Ishikawa (cell line): ENCODE measurements around the gene NIPA2.

Source experiments
- CEBPB ChIP-seq: IDR thresholded peaks from 2 replicates; pipeline ENCODE4 v1.6.1; 2012
- CREB1 ChIP-seq: IDR thresholded peaks from 2 replicates; pipeline ENCODE4 v1.6.1; 2012; ENCODE audit warnings: low read depth
- EGR1 ChIP-seq: IDR thresholded peaks from 2 replicates; pipeline ENCODE4 v1.6.1; 2012
- EP300 ChIP-seq: IDR thresholded peaks from 2 replicates; pipeline ENCODE4 v1.6.1; 2012; ENCODE audit warnings: borderline replicate concordance
- FOXM1 ChIP-seq: IDR thresholded peaks from 2 replicates; pipeline ENCODE4 v1.6.1; 2012; ENCODE audit warnings: low read depth, borderline replicate concordance
- NFIC ChIP-seq: IDR thresholded peaks from 2 replicates; pipeline ENCODE4 v1.6.1; 2012
- RAD21 ChIP-seq: IDR thresholded peaks from 2 replicates; pipeline ENCODE4 v1.6.1; 2012; ENCODE audit warnings: low read depth
- REST ChIP-seq: IDR thresholded peaks from 2 replicates; pipeline ENCODE4 v1.6.1; 2012; ENCODE audit warnings: low read depth, mild to moderate bottlenecking
- TAF1 ChIP-seq: IDR thresholded peaks from 2 replicates; pipeline ENCODE4 v1.6.1; 2012; ENCODE audit warnings: low read depth, mild to moderate bottlenecking
- TCF12 ChIP-seq: IDR thresholded peaks from 2 replicates; pipeline ENCODE4 v1.6.1; 2012; ENCODE audit warnings: low read depth
- TEAD4 ChIP-seq: IDR thresholded peaks from 2 replicates; pipeline ENCODE4 v1.6.1; 2012
- USF1 ChIP-seq: IDR thresholded peaks from 2 replicates; pipeline ENCODE4 v1.6.1; 2012
- YY1 ChIP-seq: IDR thresholded peaks from 2 replicates; pipeline ENCODE4 v1.6.1; 2012; ENCODE audit warnings: low read depth
- ZBTB7A ChIP-seq: IDR thresholded peaks from 2 replicates; pipeline ENCODE4 v1.6.1; 2012; ENCODE audit warnings: low read depth
- TF ChIP-seq, protein P1 (sequence below): IDR thresholded peaks from 2 replicates; pipeline ENCODE4 v1.6.1; 2012

The NIPA2 gene

GRCh38 chr15:22872936-22873701 lies 34.7 kb downstream of the NIPA2 start:
- TF ChIP-seq, protein P1, sequence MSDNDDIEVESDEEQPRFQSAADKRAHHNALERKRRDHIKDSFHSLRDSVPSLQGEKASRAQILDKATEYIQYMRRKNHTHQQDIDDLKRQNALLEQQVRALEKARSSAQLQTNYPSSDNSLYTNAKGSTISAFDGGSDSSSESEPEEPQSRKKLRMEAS = peak; percentile 49; the same call in 1 of the 2 replicates
- TF ChIP-seq REST = no peak
- TF ChIP-seq YY1 = no peak
- TF ChIP-seq CEBPB = no peak
- peak; percentile 53; the same call in 1 of the 2 replicates for TF ChIP-seq TCF12
- 0 out of 2 replicates have a peak, but pooled peaks have one; percentile 14 for TF ChIP-seq CREB1
- TF ChIP-seq EP300 = peak; percentile 43; the same call in 1 of the 2 replicates
- no peak for TF ChIP-seq USF1
- no peak for TF ChIP-seq FOXM1
- TF ChIP-seq TAF1 = no peak
- TF ChIP-seq TEAD4 = peak; percentile 66
- peak; percentile 11; the same call in 1 of the 2 replicates for TF ChIP-seq RAD21
- peak; percentile 59 for TF ChIP-seq NFIC

- TF ChIP-seq TEAD4 (no peak), CREB1 (no peak), RAD21 (no peak)
- TF ChIP-seq, protein P1 = no peak
These were observed 35.4 kb downstream of the NIPA2 start for GRCh38 chr15:22873841-22874240.

DNA sequence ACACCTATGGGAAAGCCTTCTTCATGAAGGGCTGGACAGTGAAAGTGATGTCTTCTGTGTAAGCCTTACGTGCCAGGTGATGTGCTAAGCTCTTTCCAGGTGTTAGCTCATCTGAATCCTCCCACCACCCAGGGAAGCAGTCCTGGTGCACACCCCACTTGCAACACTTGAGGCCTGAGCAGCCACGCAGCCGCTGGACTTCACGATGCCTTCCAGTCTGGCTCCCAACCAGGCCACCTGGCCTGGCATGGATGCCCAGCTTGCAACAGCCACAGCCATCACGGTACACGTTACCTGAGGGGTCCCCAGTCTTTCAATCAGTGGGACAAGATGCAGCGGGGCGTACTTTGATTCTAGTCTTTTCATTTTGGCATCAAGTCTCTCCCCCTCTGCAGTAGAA lies 35.8 kb downstream of the NIPA2 start:
- TF ChIP-seq FOXM1 (no peak), TEAD4 (no peak), TCF12 (no peak), CREB1 (no peak), REST (no peak), TAF1 (no peak), USF1 (no peak), EGR1 (no peak), EP300 (no peak), CEBPB (no peak), NFIC (no peak), RAD21 (no peak), YY1 (no peak), ZBTB7A (no peak)
- TF ChIP-seq, protein P1 = no peak

GRCh38 chr15:22874966-22875365 lies 36.5 kb downstream of the NIPA2 start:
- TF ChIP-seq CREB1 (no peak), TEAD4 (0 out of 2 replicates have a peak, but pooled peaks have one; percentile 2), USF1 (no peak), TCF12 (peak; percentile 29; the same call in 1 of the 2 replicates), TAF1 (no peak), EGR1 (no peak), CEBPB (peak; percentile 43; the same call in 1 of the 2 replicates), RAD21 (no peak), ZBTB7A (no peak), NFIC (no peak)

DNA sequence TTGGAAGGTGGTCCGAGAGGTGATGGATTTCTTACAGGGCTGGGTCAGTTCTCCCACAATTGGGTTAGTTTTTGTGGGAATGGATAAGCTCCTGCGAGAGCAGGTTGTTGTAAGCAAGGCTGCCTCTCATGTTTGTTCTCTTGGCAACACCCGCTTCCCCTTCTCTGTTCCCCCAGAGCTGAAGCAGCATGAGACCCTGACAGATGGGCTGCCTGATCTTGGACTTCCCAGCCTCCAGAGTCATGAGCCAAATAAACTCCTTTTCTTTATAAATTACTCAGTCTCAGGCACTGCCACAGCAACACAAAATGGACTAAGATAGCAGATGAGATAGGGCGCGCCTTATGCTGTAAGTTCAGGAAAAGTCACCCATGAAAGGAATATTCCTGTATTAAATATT lies 38.7 kb downstream of the NIPA2 start:
- TF ChIP-seq TCF12 = no peak

- no peak for TF ChIP-seq ZBTB7A
These were observed 39.1 kb downstream of the NIPA2 start for GRCh38 chr15:22877607-22878006.
